ENCODE data around the gene PHYH.

PHYH gene

DNA sequence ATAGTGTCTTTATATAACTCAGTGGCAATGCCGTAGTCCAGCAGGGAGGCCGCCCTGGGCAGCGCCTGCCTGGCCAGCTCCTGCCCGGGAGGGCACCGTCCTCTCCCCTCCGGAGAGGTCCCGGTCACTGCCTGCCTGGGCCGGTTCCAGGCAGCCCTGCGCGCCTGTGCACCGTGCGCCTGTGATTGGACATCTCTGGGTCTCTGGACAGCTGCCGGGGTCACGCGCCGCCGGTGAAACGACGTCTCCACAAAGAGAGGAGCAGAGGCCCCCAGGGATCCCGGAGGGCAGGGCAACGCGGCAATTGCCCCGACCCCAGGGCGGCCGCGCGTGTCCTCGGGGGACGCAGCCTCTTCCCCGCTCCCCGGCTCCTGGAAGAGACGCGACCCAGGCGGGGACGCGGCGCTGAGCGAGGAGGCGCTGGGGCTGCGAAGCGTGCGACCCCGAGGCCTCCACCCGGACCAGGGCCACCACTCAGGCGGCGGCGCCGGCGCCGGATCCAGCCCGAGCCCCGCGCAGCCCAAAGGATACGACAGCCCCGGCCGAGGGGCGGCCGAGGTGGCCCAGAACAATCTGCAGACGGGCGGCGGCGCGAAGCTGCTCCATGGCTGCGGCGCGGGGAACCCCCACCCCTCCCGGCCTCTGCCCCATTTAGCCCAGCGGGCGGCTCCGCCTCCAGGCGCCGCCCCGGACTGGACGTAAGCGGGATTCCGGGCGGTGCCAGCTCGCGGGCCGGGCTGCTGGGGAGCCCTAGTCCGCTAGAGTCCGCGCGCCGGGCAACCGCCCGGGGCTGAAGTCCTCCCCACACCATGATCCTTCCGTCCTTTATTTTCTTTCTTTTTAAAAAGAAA is at the start of gene PHYH:
Gene PHYH, minus strand, starts transcription at position 628 of the 851 bp plus-strand sequence. Its CDS starts 22 bp downstream, at position 606.
- TF ChIP-seq, protein P1, sequence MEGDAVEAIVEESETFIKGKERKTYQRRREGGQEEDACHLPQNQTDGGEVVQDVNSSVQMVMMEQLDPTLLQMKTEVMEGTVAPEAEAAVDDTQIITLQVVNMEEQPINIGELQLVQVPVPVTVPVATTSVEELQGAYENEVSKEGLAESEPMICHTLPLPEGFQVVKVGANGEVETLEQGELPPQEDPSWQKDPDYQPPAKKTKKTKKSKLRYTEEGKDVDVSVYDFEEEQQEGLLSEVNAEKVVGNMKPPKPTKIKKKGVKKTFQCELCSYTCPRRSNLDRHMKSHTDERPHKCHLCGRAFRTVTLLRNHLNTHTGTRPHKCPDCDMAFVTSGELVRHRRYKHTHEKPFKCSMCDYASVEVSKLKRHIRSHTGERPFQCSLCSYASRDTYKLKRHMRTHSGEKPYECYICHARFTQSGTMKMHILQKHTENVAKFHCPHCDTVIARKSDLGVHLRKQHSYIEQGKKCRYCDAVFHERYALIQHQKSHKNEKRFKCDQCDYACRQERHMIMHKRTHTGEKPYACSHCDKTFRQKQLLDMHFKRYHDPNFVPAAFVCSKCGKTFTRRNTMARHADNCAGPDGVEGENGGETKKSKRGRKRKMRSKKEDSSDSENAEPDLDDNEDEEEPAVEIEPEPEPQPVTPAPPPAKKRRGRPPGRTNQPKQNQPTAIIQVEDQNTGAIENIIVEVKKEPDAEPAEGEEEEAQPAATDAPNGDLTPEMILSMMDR (IDR thresholded peaks at IDR 0.05; ENCODE audit: extremely low read depth, missing control alignments): no peak
- DNase-seq (ENCODE audit: low spot score): peak; percentile 90

DNA sequence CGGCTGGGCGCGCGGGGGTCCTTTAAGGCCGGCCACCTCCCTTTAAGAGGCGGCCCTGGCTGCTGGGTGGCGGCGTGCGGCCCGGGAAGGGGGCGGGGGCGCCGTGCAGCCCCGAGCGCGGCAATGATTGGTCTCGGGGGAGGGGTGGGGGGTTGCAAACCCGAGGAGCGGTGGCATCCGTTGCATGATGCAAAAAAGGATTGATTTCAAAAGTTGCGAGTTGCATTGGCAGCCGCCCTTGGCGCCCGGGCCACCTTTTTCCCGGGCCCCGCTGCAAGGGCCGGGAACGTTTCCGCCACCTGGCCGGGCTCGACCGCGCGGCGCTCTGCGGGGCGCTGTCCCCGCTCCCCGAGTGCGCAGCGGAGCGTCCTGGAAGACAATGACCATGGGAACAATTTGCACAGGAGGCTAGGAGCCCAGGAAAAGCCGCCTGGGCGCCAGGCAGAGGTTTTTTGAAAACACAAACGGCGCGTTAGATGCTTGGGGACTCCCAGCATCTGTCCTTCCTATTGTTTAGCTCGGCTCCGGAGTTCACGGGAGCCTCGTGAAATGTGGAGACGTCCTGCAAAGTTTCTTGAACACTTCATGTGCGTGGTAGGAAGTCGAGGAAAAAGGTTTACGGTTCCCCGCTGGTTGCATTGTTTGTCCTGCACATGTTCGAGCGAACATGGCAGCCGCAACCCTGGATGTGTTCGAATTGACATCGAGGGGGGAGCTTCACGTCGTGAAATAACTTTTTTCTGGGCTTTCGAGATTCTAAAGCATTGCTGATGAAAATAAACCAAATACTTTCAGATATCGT is 48.6 kb upstream of the PHYH start, which contains the start of gene SEPHS1:
Gene SEPHS1, minus strand, starts transcription at position 78 of the 802 bp plus-strand sequence. CDS start 3,343 bp downstream, outside the sequence.
- peak; percentile 95 for DNase-seq (ENCODE audit: low spot score)
- TF ChIP-seq, protein P1 (IDR thresholded peaks at IDR 0.05; ENCODE audit: extremely low read depth, missing control alignments): no peak

DNA sequence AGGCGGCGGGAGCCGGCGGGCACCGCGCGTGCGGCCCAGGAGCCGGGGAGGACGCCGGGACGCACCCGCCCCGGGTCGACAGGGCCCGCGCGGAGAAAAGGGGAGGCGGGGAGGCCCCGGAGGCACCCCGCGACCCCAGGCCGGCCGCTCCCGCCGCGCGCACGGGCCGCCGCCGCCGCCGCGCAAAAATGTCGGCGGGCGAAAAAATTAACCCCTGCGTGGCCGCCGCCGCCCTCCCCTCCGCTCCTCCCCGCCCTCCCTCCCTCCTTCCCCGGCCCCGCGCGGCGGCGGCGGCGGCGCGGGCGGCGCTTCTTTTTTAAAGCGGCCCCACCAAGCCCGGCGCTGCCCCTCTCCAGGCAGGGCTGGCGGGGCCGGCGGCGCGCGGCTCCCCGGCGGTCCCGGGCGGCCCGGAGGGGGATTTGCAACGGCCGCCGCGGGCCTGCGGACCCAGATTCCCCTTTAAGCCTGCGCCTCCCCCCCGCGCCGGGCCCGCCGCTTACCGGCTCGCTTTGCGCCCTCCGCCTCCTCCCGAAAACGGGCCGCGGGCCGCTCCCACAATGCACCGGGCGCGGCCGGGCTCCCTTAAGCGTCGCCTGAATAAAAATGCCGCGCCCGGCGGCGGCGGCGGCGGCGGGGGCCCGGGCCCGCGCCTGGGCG is 47.8 kb upstream of the PHYH start:
- peak; percentile 93 for DNase-seq (ENCODE audit: low spot score)
- TF ChIP-seq, protein P1 (IDR thresholded peaks at IDR 0.05; ENCODE audit: extremely low read depth, missing control alignments): no peak

DNA sequence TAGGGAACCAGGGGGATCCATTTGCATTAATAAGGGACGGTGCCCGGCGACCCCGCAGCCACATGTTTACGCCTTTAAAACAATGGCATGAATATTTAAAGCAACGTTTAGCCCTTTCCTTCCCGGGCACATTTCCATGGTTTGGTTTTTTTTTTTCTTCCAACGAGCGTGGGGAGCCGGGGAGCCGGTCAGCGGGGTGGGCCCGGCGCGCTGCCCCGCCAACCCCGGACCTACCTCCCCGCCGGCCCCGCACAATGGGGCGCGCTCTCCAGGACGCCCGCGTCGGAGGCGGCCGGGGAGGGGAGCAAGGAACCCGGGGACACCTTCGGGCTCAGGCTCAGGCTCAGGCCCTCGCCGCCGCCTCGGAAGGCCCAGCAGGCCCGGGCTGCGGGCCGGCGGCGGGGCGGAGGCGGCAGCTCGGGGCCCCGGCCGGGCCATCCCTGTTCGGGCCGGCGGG is 47.2 kb upstream of the PHYH start:
- DNase-seq (ENCODE audit: low spot score): no peak
- TF ChIP-seq, protein P1 (IDR thresholded peaks at IDR 0.05; ENCODE audit: extremely low read depth, missing control alignments): no peak

DNA sequence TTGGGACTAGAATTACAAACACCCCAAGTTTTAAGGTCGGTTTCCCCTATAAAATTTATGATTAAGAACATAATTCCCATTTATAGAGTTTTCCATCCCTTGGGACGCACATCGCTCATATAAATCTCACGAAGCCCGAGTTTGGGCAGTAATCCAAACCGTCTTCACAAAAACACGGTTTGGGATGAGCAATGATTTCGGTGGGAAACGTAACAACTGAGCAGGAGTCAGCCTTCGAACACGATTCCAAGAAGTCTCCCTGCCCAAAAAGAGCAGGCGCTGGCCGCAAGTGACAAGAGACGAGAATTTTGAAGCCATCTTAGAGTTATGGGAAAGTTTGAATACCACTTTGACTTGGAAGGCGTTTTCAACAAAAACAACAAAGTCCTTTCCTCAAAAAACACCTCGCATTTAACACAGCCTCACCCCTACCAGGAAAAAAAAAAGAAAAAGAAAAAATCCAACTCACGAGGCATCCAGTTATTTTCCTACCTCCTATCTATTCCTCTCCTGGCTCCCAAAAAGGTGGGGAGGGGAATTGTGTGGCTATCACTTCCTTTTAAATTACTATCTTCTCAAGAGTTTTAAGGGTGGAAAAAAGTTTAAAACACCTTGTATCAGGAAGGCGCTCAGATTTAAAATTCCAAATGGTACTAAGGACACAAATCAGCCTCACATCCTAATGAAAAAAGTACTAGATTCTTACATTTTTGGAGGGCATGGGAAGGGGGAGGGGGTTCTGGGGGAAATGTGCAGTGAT is 46.6 kb upstream of the PHYH start:
- peak; percentile 23 for DNase-seq (ENCODE audit: low spot score)
- TF ChIP-seq, protein P1 (IDR thresholded peaks at IDR 0.05; ENCODE audit: extremely low read depth, missing control alignments): no peak

DNA sequence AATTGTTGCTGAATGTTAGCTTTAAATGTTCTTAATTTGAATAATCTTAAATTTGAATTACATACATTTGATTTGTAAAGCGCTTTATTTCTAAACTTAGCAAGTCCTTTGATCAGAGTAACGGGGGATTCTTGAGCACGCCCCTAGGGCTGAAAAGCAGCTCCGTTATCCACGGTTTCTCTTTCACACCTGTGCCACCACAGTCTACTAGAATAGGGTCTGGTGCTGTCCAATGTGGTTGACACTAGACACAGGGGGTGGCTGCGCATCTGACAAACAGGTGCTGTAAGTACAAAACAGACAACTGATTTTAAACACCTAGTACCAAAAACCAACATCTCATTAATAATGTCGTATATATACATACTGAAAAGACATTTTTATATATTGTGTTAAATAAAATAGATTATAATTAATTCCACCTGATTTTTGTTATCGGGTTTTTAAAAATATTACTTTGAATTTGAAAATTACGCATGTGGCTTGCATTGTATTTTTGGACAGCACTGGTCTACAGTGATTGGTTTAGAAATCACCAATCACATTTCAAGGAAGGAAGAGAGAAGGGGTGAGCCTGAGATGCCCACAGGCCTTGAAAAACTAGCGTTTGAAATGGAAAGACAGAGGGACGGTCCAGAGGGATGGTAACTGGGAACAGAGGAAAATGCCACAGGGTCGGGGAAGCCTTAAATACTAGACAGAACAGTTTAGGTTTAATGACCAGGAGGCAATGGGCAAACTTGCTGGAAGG is 40.9 kb upstream of the PHYH start:
- peak; percentile 72 for DNase-seq (ENCODE audit: low spot score)
- TF ChIP-seq, protein P1 (IDR thresholded peaks at IDR 0.05; ENCODE audit: extremely low read depth, missing control alignments): no peak
